Stimulated activated CD8-positive, alpha-beta memory T cell treated with anti-CD3 and anti-CD28 coated beads, Interleukin-12 subunit alpha, Interleukin-12 subunit beta, amount 100 ng/mL, for 24 hours (primary cell): Measurements from ENCODE around the gene IARS1.

ENCODE experiments used
- DNase-seq: peaks from one replicate; pipeline ENCODE4 v3.0.0-alpha.2; 2020; ENCODE audit errors: extremely low read depth

Gene IARS1

DNA sequence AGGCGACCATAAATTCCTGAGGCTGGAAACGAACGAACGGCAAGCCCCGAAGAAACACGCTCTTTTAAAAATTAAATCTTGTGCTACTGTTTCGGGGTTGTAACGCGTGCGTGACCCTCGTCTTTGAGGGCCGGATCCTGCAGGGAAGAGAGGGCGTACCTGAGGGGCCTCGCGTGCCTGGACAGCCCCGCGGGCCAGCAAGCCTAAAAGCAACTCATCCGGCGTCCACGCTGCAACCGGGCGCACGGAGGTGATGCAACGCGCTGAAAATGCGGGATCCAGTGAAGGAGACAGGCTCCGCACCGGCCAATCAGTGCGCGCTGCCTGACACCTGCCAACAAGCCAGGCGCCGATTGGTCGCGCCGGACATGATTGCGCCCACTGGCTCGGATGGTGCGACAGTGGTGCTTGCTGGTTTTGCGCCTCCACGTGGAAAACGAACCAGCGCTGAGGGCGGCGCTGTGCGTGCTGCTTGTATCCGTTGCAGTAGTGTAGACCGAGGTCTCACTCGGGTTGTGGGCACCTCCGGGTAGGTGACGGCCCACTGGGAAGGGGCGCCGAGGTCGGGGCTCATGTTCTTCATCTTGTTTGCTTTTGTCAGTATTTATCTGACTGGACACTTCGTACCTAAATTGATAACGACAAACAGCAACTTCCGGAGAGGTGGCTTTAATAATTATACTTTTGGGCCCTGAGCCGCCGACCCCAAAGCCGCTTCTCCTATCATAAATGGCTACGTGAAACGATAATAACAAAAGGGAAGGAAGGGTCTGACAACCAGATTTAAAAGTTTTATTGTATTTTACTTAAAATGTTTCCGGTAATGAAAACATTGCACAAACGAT lies at the start of gene IARS1:
Gene IARS1 (minus strand): TSS at position 246 of the 845 bp plus-strand sequence. CDS start 4,278 bp downstream, outside the sequence.
- DNase-seq, result peak; percentile 98

- DNase-seq, result no peak
Observed at GRCh38 chr9:92342825-92343488, 49.5 kb upstream of the IARS1 start.

GRCh38 chr9:92341578-92341977 lies 48.1 kb upstream of the IARS1 start:
- DNase-seq, result no peak

- no peak for DNase-seq
Observed at GRCh38 chr9:92333282-92333634, 39.8 kb upstream of the IARS1 start.

DNA sequence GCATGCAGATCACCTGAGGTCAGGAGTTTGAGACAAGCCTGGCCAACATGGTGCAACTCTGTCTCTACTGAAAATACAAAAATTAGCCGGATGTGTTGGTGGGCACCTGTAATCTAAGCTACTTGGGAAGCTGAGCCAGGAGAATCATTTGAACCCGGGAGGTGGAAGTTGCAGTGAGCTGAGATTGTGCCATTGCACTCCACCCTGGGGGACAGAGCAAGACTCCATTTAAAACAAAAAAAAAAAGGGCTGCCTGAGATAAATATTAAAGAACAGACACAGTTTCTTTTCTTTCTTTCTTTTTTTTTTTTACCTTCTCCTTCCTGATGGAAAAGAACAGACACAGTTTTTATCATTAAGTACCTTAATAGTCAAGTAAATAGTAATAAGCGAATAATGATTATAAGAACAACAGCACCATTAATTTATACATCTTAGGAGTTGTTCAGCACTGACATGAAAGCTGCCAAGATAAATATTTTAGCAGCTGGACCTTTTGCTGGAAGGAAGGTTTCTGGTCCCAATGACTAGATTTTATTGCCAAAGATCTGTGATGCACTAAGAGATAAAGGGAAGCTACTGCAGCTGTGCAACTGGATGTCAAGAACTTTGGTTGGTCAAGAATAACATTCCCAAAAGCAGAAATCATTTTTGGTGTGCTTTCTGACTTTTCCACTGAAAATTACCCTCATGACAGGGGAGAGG lies 39.2 kb upstream of the IARS1 start:
- no peak for DNase-seq

GRCh38 chr9:92328225-92328624 lies 34.7 kb upstream of the IARS1 start:
- DNase-seq, result no peak

DNA sequence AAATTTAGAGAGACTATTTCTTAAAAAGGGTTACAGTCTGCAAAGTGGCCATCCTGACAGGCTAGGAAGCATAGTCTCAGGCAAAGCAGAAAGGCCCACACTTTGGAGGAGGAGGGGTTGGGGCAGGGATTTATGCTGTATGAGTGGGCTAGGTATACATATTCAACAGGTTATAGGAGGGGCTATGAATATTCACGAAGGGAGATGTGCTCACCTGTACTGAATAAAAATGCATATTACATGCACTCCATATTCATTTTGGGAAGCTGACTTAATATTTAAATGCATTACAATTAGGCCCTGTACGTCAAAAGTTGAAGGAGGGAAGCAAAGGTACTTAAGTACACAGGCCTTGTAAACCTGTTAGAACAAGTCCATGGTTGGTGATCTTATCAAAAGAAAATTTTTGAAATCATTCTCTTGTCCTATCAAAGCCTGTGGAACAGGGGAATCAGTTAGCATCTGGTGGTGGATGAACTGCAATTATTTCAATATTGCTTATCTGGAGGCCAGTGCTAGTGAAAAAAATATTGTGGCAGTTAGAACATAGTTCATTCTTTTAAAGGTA lies 33.9 kb upstream of the IARS1 start:
- no peak for DNase-seq

- DNase-seq, result no peak
Observed at GRCh38 chr9:92325991-92326500, 32.5 kb upstream of the IARS1 start.

GRCh38 chr9:92325269-92325990 lies 31.9 kb upstream of the IARS1 start, which contains the start of the genes CENPP and NOL8:
CENPP (plus strand) TSS chr9:92325953.
NOL8 (minus strand) TSS chr9:92325350; CDS start chr9:92324161, 1,189 bp downstream.
- DNase-seq, result peak; percentile 62

- no peak for DNase-seq
Observed at GRCh38 chr9:92324889-92325268, 31.4 kb upstream of the IARS1 start.

- no peak for DNase-seq
Observed at GRCh38 chr9:92324431-92324830, 30.9 kb upstream of the IARS1 start.

DNA sequence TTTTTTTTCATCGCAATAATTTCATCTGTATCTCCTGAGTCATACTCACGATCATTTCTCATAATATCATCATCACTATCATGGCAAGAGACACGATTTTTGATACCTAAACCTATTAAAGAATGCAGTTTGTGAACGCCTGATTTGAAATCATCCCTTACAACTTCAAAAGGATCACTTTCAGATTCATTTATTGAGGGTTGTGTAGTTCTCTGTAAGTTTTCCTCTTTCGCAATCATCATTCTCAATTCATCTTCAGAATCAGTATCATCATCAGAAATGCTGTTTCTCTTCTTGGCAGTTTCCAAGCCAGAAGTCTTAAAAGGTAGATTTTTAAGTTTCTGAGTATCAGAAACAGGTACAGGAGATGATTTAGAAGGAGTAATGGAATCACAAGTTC lies 22.0 kb upstream of the IARS1 start:
- no peak for DNase-seq

DNA sequence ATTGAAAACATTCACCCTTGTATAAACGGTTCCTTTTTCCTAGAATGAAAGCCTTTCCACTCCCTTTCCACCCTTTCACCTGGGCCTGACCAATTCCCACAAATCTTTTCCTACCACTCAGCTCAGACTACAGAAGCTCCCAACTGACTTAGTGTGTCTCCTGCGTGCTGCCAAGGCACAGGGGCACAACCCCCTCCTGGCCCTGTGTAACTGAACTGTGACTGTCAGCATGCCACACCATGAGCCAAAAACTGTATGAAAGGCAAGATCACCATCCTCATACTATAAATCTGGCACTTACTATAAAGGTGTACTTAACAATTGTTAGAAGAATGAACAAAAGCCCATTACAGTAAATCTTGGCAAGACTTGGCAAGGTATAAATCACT lies 20.1 kb upstream of the IARS1 start:
- no peak for DNase-seq

DNA sequence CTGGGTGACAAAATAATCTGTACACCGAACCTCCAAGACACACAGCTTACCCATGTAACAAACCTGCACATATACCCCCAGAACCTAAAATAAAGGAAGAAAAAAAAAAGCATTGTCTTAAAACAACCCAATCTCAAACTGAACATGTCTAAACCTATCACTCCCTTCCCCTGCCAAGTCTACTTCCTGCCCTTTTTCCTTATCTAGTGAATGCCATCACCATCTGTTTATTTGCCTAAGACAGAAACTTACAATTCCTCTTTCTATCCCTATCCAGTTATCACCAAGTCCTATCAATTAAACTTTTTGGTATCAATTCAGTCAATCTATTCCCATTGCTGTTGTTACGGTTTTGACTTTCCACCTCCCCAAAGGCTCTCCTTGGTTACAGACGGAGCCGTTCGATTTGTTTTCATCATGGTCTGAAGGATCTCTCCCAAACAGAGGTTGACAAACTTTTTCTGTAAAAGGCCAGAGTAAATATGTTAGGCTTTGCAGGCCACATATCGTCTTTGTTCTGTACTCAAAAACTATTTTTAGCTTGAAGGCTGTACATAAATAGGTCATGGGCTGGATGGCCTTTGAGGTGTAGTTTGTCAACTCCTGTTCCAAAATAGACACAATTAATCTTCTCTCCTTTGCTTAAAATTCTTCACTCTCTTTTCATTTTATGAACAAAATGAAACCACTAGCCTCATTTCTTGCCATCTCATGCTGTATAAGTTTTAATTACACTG lies 19.6 kb upstream of the IARS1 start:
- DNase-seq, result no peak

- DNase-seq, result no peak
Observed at GRCh38 chr9:92310562-92310961, 17.1 kb upstream of the IARS1 start.

GRCh38 chr9:92308893-92309292 lies 15.4 kb upstream of the IARS1 start:
- no peak for DNase-seq

DNA sequence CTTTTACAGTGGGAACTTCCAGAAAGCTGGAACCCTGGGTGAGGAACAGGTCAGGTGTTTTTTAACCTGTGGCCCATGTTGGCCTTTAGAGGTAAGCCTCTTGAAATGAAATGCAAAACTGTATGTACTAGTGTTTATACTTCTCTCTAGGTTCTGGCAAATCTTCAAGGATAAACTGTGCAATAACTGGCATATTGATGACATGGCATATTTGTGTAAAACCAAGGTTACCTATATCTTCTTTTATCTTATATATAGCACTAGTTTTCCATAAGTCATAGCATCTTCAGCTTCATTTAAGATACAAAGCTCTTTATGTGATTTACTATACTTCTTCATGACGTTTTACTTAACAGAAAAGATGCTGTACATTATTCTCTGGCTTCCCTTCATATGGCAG lies 7.4 kb upstream of the IARS1 start:
- DNase-seq, result no peak

DNA sequence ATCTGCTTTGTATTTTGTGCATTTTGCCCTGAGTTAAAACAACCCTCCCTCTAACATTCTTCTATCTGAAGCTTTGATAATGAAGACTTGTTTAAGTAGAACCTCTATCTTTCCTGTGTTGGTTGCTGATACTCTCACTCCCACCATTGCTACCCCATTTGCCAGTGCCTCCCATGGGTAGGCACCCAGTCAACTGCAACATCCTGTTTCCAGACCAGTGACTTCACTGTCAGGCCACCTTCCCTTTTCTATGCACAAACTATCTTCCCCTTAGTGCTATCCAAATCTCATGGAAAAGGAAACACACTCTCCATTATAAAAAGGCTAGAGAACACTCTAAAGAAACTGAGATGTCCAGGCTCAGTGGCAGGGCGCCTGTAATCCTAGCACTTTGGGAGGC lies 5.6 kb upstream of the IARS1 start:
- DNase-seq, result no peak

- DNase-seq, result no peak
Observed at GRCh38 chr9:92298036-92298435, 4.5 kb upstream of the IARS1 start.

DNA sequence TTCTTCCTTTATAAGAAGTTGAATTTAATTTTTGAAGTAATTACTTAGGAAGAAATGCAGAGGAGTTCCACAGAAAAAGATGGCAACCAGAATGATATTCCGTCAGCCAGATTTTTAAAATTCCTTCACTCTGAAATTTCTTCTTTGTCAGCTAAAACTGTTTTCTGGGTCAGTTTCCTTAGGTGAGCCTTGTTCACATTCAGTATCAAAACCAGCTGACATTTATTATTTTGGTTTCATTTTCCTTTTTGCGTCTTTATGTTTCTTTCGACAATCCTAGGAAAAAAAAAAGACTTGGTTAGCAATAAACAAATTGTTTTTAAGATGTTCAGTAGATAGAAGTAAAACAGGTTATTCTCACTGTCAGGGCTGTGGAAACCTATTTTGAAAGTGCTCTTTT lies 4.1 kb upstream of the IARS1 start:
- no peak for DNase-seq

- DNase-seq, result no peak
Observed at GRCh38 chr9:92295827-92296258, 2.3 kb upstream of the IARS1 start.
